ENCODE results near the gene LPCAT2. TPM values are rescaled to one million over a fixed set of nuclear protein-coding genes. Genes with fewer than 3 reads are reported as not detected.

Gene LPCAT2
- total RNA-seq, 1 donor from 2014 or later, result 74.4 TPM

DNA sequence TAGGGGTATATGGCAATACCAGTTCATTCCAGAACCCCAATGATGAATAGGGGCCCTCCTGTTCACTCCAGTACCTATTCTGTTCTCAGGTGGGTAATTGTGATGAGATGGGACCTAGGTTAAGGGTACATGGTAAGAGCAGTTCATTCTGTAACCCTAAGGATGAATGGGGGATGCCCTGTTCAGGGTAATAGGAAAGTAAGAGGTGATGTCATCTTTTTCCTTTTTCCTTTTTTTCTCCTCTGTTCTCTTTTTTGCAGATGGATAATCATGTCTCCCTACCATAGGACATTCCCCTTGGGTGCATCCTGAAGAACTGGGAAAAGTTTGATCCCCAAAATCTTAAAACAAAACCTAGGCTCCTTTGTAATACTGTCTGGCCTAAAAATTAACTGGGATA lies 121.9 kb downstream of the LPCAT2 start:
- H3K27ac Mint-ChIP-seq (ENCODE audit: unreplicated experiment), result no peak overlapping the region
- no peak for DNase-seq (ENCODE audit: low read depth)
- no peaks in the 10 kb centered on the region for H3K36me3 ChIP-seq (ENCODE audit: insufficient read depth, low read length)
- peaks cover 13% of the 10 kb centered on the region for H3K9me3 Mint-ChIP-seq (ENCODE audit: unreplicated experiment)
- H3K27ac ChIP-seq (ENCODE audit: low read depth, low read length), result no peak overlapping the region
- no peaks in the 10 kb centered on the region for H3K79me2 ChIP-seq (ENCODE audit: insufficient read depth, low read length)
- no peaks in the 10 kb centered on the region for H3K9me3 ChIP-seq (ENCODE audit: insufficient read depth, low read depth, low read length)
- peaks cover 27% of the 10 kb centered on the region for H3K27me3 Mint-ChIP-seq (ENCODE audit: low read depth, unreplicated experiment)
- no peak overlapping the region for H3K4me3 ChIP-seq (ENCODE audit: insufficient read depth, low read depth, low read length)
- no peaks in the 10 kb centered on the region for H3K4me1 ChIP-seq (ENCODE audit: insufficient read depth, low read length)
- no peaks in the 10 kb centered on the region for H4K20me1 ChIP-seq (ENCODE audit: insufficient read depth, low read length)
- no peaks in the 10 kb centered on the region for H3K27me3 ChIP-seq (ENCODE audit: insufficient read depth, low read length)
- H3K4me1 Mint-ChIP-seq (ENCODE audit: low read depth, unreplicated experiment), result no peaks in the 10 kb centered on the region
- no peak for FAIRE-seq
- no peak for TF ChIP-seq EZH2 (IDR thresholded peaks at IDR 0.05; ENCODE audit: insufficient read depth, low read length)
- TF ChIP-seq, protein P1, sequence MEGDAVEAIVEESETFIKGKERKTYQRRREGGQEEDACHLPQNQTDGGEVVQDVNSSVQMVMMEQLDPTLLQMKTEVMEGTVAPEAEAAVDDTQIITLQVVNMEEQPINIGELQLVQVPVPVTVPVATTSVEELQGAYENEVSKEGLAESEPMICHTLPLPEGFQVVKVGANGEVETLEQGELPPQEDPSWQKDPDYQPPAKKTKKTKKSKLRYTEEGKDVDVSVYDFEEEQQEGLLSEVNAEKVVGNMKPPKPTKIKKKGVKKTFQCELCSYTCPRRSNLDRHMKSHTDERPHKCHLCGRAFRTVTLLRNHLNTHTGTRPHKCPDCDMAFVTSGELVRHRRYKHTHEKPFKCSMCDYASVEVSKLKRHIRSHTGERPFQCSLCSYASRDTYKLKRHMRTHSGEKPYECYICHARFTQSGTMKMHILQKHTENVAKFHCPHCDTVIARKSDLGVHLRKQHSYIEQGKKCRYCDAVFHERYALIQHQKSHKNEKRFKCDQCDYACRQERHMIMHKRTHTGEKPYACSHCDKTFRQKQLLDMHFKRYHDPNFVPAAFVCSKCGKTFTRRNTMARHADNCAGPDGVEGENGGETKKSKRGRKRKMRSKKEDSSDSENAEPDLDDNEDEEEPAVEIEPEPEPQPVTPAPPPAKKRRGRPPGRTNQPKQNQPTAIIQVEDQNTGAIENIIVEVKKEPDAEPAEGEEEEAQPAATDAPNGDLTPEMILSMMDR (IDR thresholded peaks at IDR 0.05; ENCODE audit: insufficient read depth, low read depth, low read length), result no peak
- H3K4me3 Mint-ChIP-seq (ENCODE audit: unreplicated experiment), result no peak overlapping the region
- H2AFZ ChIP-seq (ENCODE audit: low read depth, low read length), result no peak overlapping the region
- H3K36me3 Mint-ChIP-seq (ENCODE audit: low read depth, unreplicated experiment), result no peaks in the 10 kb centered on the region
- H3K4me2 ChIP-seq (ENCODE audit: low read length), result no peak overlapping the region
- no peak overlapping the region for H3K9ac ChIP-seq (ENCODE audit: low read length)

DNA sequence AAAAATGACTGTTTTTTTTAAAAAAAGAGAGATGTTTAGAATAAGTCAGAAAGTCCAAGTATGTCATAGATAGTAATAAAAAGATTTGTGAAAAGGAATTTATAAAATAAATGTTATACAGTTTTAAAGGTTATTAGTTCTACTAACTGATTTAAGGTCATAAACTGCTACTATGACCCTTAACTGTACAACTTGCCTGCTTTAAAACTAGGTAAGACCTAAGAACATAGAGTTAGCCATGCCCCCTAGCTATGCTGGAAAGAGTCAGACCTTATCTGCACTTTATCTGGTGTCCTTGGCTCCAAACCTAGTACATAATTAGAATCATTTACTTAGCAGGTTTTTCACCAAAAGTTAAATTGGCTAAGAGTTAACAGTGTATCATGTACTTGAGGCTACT lies 123.4 kb downstream of the LPCAT2 start:
- Histone ChIP-seq H2AFZ (ENCODE audit: low read depth, low read length) (no peak overlapping the region), H3K27me3 (ENCODE audit: insufficient read depth, low read length) (no peaks in the 10 kb centered on the region), H3K36me3 (ENCODE audit: insufficient read depth, low read length) (no peaks in the 10 kb centered on the region), H3K4me2 (ENCODE audit: low read length) (no peak overlapping the region), H4K20me1 (ENCODE audit: insufficient read depth, low read length) (no peaks in the 10 kb centered on the region), H3K9me3 (ENCODE audit: insufficient read depth, low read depth, low read length) (no peaks in the 10 kb centered on the region), H3K9ac (ENCODE audit: low read length) (no peak overlapping the region), H3K4me1 (ENCODE audit: insufficient read depth, low read length) (no peaks in the 10 kb centered on the region), H3K4me3 (ENCODE audit: insufficient read depth, low read depth, low read length) (no peak overlapping the region), H3K79me2 (ENCODE audit: insufficient read depth, low read length) (no peaks in the 10 kb centered on the region), H3K27ac (ENCODE audit: low read depth, low read length) (no peak overlapping the region)
- Mint-ChIP-seq H3K9me3 (ENCODE audit: unreplicated experiment) (peaks cover 7% of the 10 kb centered on the region), H3K36me3 (ENCODE audit: low read depth, unreplicated experiment) (no peaks in the 10 kb centered on the region), H3K4me3 (ENCODE audit: unreplicated experiment) (no peak overlapping the region), H3K27me3 (ENCODE audit: low read depth, unreplicated experiment) (peaks cover 20% of the 10 kb centered on the region), H3K27ac (ENCODE audit: unreplicated experiment) (no peak overlapping the region), H3K4me1 (ENCODE audit: low read depth, unreplicated experiment) (no peaks in the 10 kb centered on the region)
- TF ChIP-seq, protein P1 (IDR thresholded peaks at IDR 0.05; ENCODE audit: insufficient read depth, low read depth, low read length), result no peak
- FAIRE-seq (no peak), DNase-seq (ENCODE audit: low read depth) (no peak)

DNA sequence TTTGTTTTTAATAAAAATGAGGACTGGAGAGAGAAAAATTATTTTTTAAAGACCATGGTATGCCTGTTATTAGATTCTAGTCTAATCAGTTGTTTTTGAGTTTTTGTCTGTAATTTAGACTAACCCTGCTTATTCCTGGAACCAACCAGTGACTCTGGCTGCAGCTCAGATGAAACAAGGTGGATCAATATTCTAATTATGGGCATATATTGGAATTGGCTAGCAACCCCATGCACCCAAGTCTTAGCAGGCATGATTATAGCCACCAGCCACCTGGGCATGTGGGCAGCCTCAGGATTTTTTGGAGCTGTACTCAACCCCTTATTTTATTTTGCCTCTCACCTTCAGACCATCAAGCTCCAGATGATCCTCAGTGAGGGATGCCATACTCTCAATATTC lies 125.3 kb downstream of the LPCAT2 start:
- Histone ChIP-seq H3K79me2 (ENCODE audit: insufficient read depth, low read length) (no peaks in the 10 kb centered on the region), H3K27me3 (ENCODE audit: insufficient read depth, low read length) (peaks cover 2% of the 10 kb centered on the region), H3K9ac (ENCODE audit: low read length) (no peak overlapping the region), H3K36me3 (ENCODE audit: insufficient read depth, low read length) (no peaks in the 10 kb centered on the region), H4K20me1 (ENCODE audit: insufficient read depth, low read length) (no peaks in the 10 kb centered on the region), H3K27ac (ENCODE audit: low read depth, low read length) (no peak overlapping the region), H3K4me2 (ENCODE audit: low read length) (no peak overlapping the region), H2AFZ (ENCODE audit: low read depth, low read length) (no peak overlapping the region), H3K4me3 (ENCODE audit: insufficient read depth, low read depth, low read length) (no peak overlapping the region), H3K9me3 (ENCODE audit: insufficient read depth, low read depth, low read length) (no peaks in the 10 kb centered on the region), H3K4me1 (ENCODE audit: insufficient read depth, low read length) (no peaks in the 10 kb centered on the region)
- H3K9me3 Mint-ChIP-seq (ENCODE audit: unreplicated experiment), result peaks cover 5% of the 10 kb centered on the region
- TF ChIP-seq, protein P1 (IDR thresholded peaks at IDR 0.05; ENCODE audit: insufficient read depth, low read depth, low read length), result no peak
- TF ChIP-seq EZH2 (IDR thresholded peaks at IDR 0.05; ENCODE audit: insufficient read depth, low read length), result no peak
- no peaks in the 10 kb centered on the region for H3K4me1 Mint-ChIP-seq (ENCODE audit: low read depth, unreplicated experiment)
- peaks cover 23% of the 10 kb centered on the region for H3K27me3 Mint-ChIP-seq (ENCODE audit: low read depth, unreplicated experiment)
- no peaks in the 10 kb centered on the region for H3K36me3 Mint-ChIP-seq (ENCODE audit: low read depth, unreplicated experiment)
- FAIRE-seq (no peak), DNase-seq (ENCODE audit: low read depth) (no peak)
- H3K27ac Mint-ChIP-seq (ENCODE audit: unreplicated experiment), result no peak overlapping the region
- no peak overlapping the region for H3K4me3 Mint-ChIP-seq (ENCODE audit: unreplicated experiment)

Other genes with a start within 250 kb of the LPCAT2 start
- not detected in 2 replicates for gene IRX6, start 184.9 kb upstream of the LPCAT2 start, total RNA-seq
- 1,220 and 1,246 TPM in 2 replicates for gene MMP2, start 29.9 kb upstream of the LPCAT2 start, total RNA-seq
- gene CAPNS2, start 57.6 kb downstream of the LPCAT2 start, total RNA-seq, result 2.1 and 3.4 TPM in 2 replicates
- gene SLC6A2, start 146.9 kb downstream of the LPCAT2 start, total RNA-seq, result not detected in 2 replicates